WTC11 (cell line): ENCODE measurements around the gene C1QTNF6. TPM values are rescaled to one million over a fixed set of nuclear protein-coding genes. Genes with fewer than 3 reads are reported as not detected.

Source experiments
- ATAC-seq: fragments of 200-7000 bp; cut with Tn5 transposase; 2 replicates; pipeline ENCODE4 v1.10.0; 2021; ENCODE audit warnings: mild to moderate bottlenecking, moderate library complexity
- CTCF ChIA-PET: fragments of 300-600 bp; sonication (Branson Sonifier 250); formaldehyde crosslinking; loops from one replicate; lab custom pipeline; 2021; ENCODE audit warnings: antibody characterized with exemption; lab: Charles Lee
- POLR2A ChIA-PET: fragments of 350-600 bp; sonication (Branson Sonifier 250); formaldehyde crosslinking; loops from one replicate; lab custom pipeline; 2021; ENCODE audit warnings: antibody characterized with exemption; lab: Charles Lee
- DNase-seq: peaks from one replicate; pipeline ENCODE4 v3.0.0; 2021; ENCODE audit warnings: low spot score
- H3K27ac Mint-ChIP-seq: 2 replicates; pipeline ENCODE4 v1.8.0; 2021; ENCODE audit warnings: mixed read lengths
- H3K27me3 Mint-ChIP-seq: 2 replicates; pipeline ENCODE4 v1.8.0; 2021; ENCODE audit warnings: low read depth, mild to moderate bottlenecking, moderate library complexity, mixed read lengths
- H3K36me3 Mint-ChIP-seq: 2 replicates; pipeline ENCODE4 v1.8.0; 2021; ENCODE audit warnings: mixed read lengths
- H3K4me1 Mint-ChIP-seq: 2 replicates; pipeline ENCODE4 v1.8.0; 2022; ENCODE audit warnings: mixed read lengths
- H3K4me3 Mint-ChIP-seq: 2 replicates; pipeline ENCODE4 v1.8.0; 2021; ENCODE audit warnings: mild to moderate bottlenecking, moderate library complexity, mixed read lengths
- H3K9me3 Mint-ChIP-seq: 2 replicates; pipeline ENCODE4 v1.8.0; 2021; ENCODE audit warnings: mixed read lengths
- ATF1 ChIP-seq: sonication (generic); formaldehyde crosslinking; IDR thresholded peaks from 2 replicates; pipeline ENCODE4 v1.8.1; 2023; ENCODE audit warnings: mild to moderate bottlenecking, moderate library complexity, missing genetic modification reagents
- ATF2 ChIP-seq: sonication (generic); formaldehyde crosslinking; IDR thresholded peaks from 2 replicates; pipeline ENCODE4 v1.8.1; 2022; ENCODE audit warnings: low read depth, missing genetic modification reagents, borderline replicate concordance
- CTCF ChIP-seq: fragments of 200-600 bp; IDR thresholded peaks from 2 replicates; pipeline ENCODE4 v1.8.0; 2022; ENCODE audit warnings: antibody characterized with exemption
- JAZF1 ChIP-seq: fragments of 250-450 bp; sonication (Bioruptor Pico); IDR thresholded peaks from 2 replicates; pipeline ENCODE4 v1.9.0; 2021; ENCODE audit warnings: moderate library complexity, mild to moderate bottlenecking, inconsistent platforms
- JUN ChIP-seq: sonication (generic); formaldehyde crosslinking; IDR thresholded peaks from 2 replicates; pipeline ENCODE4 v1.8.0; 2023; ENCODE audit warnings: mild to moderate bottlenecking, missing genetic modification reagents
- MAX ChIP-seq: sonication (generic); formaldehyde crosslinking; IDR thresholded peaks from 2 replicates; pipeline ENCODE4 v1.8.0; 2022; ENCODE audit warnings: mild to moderate bottlenecking, missing genetic modification reagents
- MLX ChIP-seq: sonication (generic); formaldehyde crosslinking; IDR thresholded peaks from 2 replicates; pipeline ENCODE4 v1.8.1; 2023; ENCODE audit warnings: mild to moderate bottlenecking, missing genetic modification reagents, moderate library complexity
- NFE2L1 ChIP-seq: sonication (generic); formaldehyde crosslinking; IDR thresholded peaks from 2 replicates; pipeline ENCODE4 v1.8.1; 2023; ENCODE audit warnings: missing genetic modification reagents
- NFYB ChIP-seq: sonication (generic); formaldehyde crosslinking; conservative IDR thresholded peaks from 2 replicates; pipeline ENCODE4 v1.8.0; 2022; ENCODE audit warnings: low read depth, missing genetic modification reagents
- USF2 ChIP-seq: sonication (generic); formaldehyde crosslinking; IDR thresholded peaks from 2 replicates; pipeline ENCODE4 v1.8.1; 2023; ENCODE audit warnings: mild to moderate bottlenecking, missing genetic modification reagents, moderate library complexity
- ZBTB21 ChIP-seq: sonication (generic); formaldehyde crosslinking; IDR thresholded peaks from 2 replicates; pipeline ENCODE4 v1.8.1; 2023; ENCODE audit warnings: mild to moderate bottlenecking, missing genetic modification reagents, borderline replicate concordance
- ZNF121 ChIP-seq: sonication (generic); formaldehyde crosslinking; IDR thresholded peaks from 2 replicates; pipeline ENCODE4 v1.8.0; 2023; ENCODE audit warnings: missing genetic modification reagents
- ZNF281 ChIP-seq: sonication (generic); formaldehyde crosslinking; IDR thresholded peaks from 2 replicates; pipeline ENCODE4 v1.8.0; 2023; ENCODE audit warnings: mild to moderate bottlenecking, missing genetic modification reagents
- ZSCAN18 ChIP-seq: fragments of 250-450 bp; sonication (Bioruptor Pico); IDR thresholded peaks from 2 replicates; pipeline ENCODE4 v2.1.2; 2022; ENCODE audit warnings: mild to moderate bottlenecking, moderate library complexity
- total RNA-seq: library from RNA; stranded (reverse); gene quantifications from 3 replicates; pipeline ENCODE4 v1.2.3, GENCODE V29; 2021

The C1QTNF6 gene
- total RNA-seq, 1 experiment from 2014 or later = 5.9 TPM

GRCh38 chr22:37186997-37187522 is 987 bp downstream of the C1QTNF6 start:
- Mint-ChIP-seq H3K4me3 (peak overlapping the region; percentile 75), H3K4me1 (peaks cover 49% of the 10 kb centered on the region), H3K9me3 (peaks cover 10% of the 10 kb centered on the region), H3K27ac (no peak overlapping the region; the same call in 1 of the 2 replicates), H3K36me3 (peaks cover 9% of the 10 kb centered on the region), H3K27me3 (no peaks in the 10 kb centered on the region)
- TF ChIP-seq ATF2 (CRISPR knock-in tag) (no peak), ZSCAN18 (CRISPR knock-in tag) (no peak), USF2 (CRISPR knock-in tag) (no peak), ATF1 (CRISPR knock-in tag) (no peak)
- no peak for DNase-seq
- ChIA-PET POLR2A (interaction anchor here (1.1 kb wide), 1 partner anchor 12 kb away, joined by 4 read pairs; no protein-coding TSS in a partner anchor), CTCF (interaction anchor here (0.7 to 4.2 kb wide), 5 partner anchors 10 to 73 kb away, joined by 3 to 23 read pairs (median 4); no protein-coding TSS in a partner anchor)
- no peak for ATAC-seq

- ATAC-seq (peak; percentile 60), DNase-seq (no peak)
- TF ChIP-seq ZNF281 (CRISPR knock-in tag) (no peak), ZNF121 (CRISPR knock-in tag) (peak; percentile 80; the same call in 1 of the 2 replicates), NFYB (CRISPR knock-in tag) (peak; percentile 92)
- POLR2A ChIA-PET = no interaction called here
- H3K4me1 Mint-ChIP-seq = peaks cover 49% of the 10 kb centered on the region
- CTCF ChIA-PET = interaction anchor here (0.5 to 4.2 kb wide), 3 partner anchors 14 to 20 kb away, joined by 3 to 23 read pairs (median 4); no protein-coding TSS in a partner anchor
- H3K4me3 Mint-ChIP-seq = peak overlapping the region; percentile 56
- no peaks in the 10 kb centered on the region for H3K27me3 Mint-ChIP-seq
- peaks cover 8% of the 10 kb centered on the region for H3K36me3 Mint-ChIP-seq
- peaks cover 7% of the 10 kb centered on the region; the same call in 1 of the 2 replicates for H3K9me3 Mint-ChIP-seq
- H3K27ac Mint-ChIP-seq = peak overlapping the region; percentile 82; the same call in 1 of the 2 replicates
Observed at GRCh38 chr22:37186228-37186996, 1.6 kb downstream of the C1QTNF6 start.

- peaks cover 4% of the 10 kb centered on the region; the same call in 1 of the 2 replicates for H3K9me3 Mint-ChIP-seq
- H3K27me3 Mint-ChIP-seq = no peaks in the 10 kb centered on the region; the same call in 1 of the 2 replicates
- ATAC-seq (no peak), DNase-seq (no peak)
- no peak for TF ChIP-seq JUN (CRISPR knock-in tag)
- no peak for TF ChIP-seq MLX (CRISPR knock-in tag)
- no peak for TF ChIP-seq CTCF
- TF ChIP-seq NFE2L1 = no peak
- no peak for TF ChIP-seq ZBTB21 (CRISPR knock-in tag)
- no peak for TF ChIP-seq MAX (CRISPR knock-in tag)
- TF ChIP-seq JAZF1 (CRISPR knock-in tag) = no peak
- H3K36me3 Mint-ChIP-seq = peaks cover 5% of the 10 kb centered on the region
- no peak overlapping the region for H3K4me3 Mint-ChIP-seq
- POLR2A ChIA-PET = no interaction called here
- H3K4me1 Mint-ChIP-seq = peaks cover 49% of the 10 kb centered on the region
- CTCF ChIA-PET = interaction anchor here (1.8 to 4.2 kb wide), 2 partner anchors 14 to 19 kb away, joined by 4 to 23 read pairs; no protein-coding TSS in a partner anchor
- H3K27ac Mint-ChIP-seq = no peak overlapping the region
Observed at GRCh38 chr22:37185646-37186227, 2.3 kb downstream of the C1QTNF6 start.
